H1 (cell line): ENCODE measurements around the gene DYRK1A. TPM values are rescaled to one million over a fixed set of nuclear protein-coding genes. Genes with fewer than 3 reads are reported as not detected.

Experiments used
- EZH2 ChIP-seq: fragments of 200-600 bp; sonication (generic); IDR thresholded peaks from 2 replicates; pipeline ENCODE4 v1.7.1; 2012; ENCODE audit warnings: low read depth, mild to moderate bottlenecking, moderate library complexity, low read length, inconsistent platforms; ENCODE audit not compliant: severe bottlenecking
- GTF2F1 ChIP-seq: IDR thresholded peaks from 2 replicates; pipeline ENCODE4 v1.6.1; 2012; ENCODE audit warnings: low read depth, low read length, improper control_type of control experiment, borderline replicate concordance
- RBBP5 ChIP-seq: IDR thresholded peaks from 2 replicates; pipeline ENCODE4 v1.7.1; 2012; ENCODE audit warnings: low read depth, mild to moderate bottlenecking, inconsistent platforms, low read length, moderate library complexity, borderline replicate concordance
- SUZ12 ChIP-seq: fragments of 200-600 bp; sonication (generic); IDR thresholded peaks from 2 replicates; pipeline ENCODE4 v1.6.1; 2012; ENCODE audit warnings: mild to moderate bottlenecking, inconsistent platforms, low read length, moderate library complexity, mixed read lengths
- TBP ChIP-seq: IDR thresholded peaks from 2 replicates; pipeline ENCODE4 v1.6.1; 2011; ENCODE audit warnings: low read depth, low read length, improper control_type of control experiment
- polyA plus RNA-seq, 7 experiments: library from polyadenylated mRNA; depleted of rRNA in 3 of 7; stranded (reverse) in 5 of 7; unstranded in 2 of 7; fragments of >200 nt in 5 of 7; fragments of 200-250 nt in 2 of 7; gene quantifications; 1 replicate in 5 of 7; 2 replicates in 1 of 7; 4 replicates in 1 of 7; pipeline versions ENCODE4 v1.2.1 to v1.2.3, GENCODE V29; 2011 to 2013; ENCODE audit warnings: missing spikeins in 2 of 7, mixed read lengths in 2 of 7
- total RNA-seq: library from RNA; stranded (reverse); fragmentation: NEBNext Ultra II Directional; extraction: Animal tissue kit (Norgen Biotek cat#: 25700); gene quantifications from 2 replicates; pipeline ENCODE4 v1.2.1, GENCODE V29; 2021
- TF ChIP-seq, protein P1 (sequence below): IDR thresholded peaks from 2 replicates; pipeline ENCODE4 v1.6.1; 2011; ENCODE audit warnings: low read length, improper control_type of control experiment

The DYRK1A gene
- total and polyA plus RNA-seq, 2 of the 8 experiments (the other 6 are each of a cell fraction or from before 2014, with no cell fraction given) = 61.1 to 62.2 TPM

- TF ChIP-seq, protein P1, sequence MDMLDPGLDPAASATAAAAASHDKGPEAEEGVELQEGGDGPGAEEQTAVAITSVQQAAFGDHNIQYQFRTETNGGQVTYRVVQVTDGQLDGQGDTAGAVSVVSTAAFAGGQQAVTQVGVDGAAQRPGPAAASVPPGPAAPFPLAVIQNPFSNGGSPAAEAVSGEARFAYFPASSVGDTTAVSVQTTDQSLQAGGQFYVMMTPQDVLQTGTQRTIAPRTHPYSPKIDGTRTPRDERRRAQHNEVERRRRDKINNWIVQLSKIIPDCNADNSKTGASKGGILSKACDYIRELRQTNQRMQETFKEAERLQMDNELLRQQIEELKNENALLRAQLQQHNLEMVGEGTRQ = no peak
- no peak for TF ChIP-seq SUZ12
- TF ChIP-seq EZH2 = no peak
- TF ChIP-seq GTF2F1 = no peak
- no peak for TF ChIP-seq RBBP5
- TF ChIP-seq TBP = no peak
- TF ChIP-seq, all 59 proteins: peak for 0
Measured at GRCh38 chr21:37467082-37467481, 100.5 kb downstream of the DYRK1A start (continued).
